HG03066 (cell line): ENCODE measurements around the gene SFN.
"Not testable (repeated sequence)": the region's sequence is repeated elsewhere in the genome, so short reads cannot be mapped to it uniquely, and the experiment has no call there.

Source experiments
- ATAC-seq: cut with Tn5 transposase; IDR thresholded peaks from one replicate; pipeline ENCODE4 v1.9.1; 2021; ENCODE audit warnings: low read depth; ENCODE audit not compliant: unreplicated experiment

Gene SFN

DNA sequence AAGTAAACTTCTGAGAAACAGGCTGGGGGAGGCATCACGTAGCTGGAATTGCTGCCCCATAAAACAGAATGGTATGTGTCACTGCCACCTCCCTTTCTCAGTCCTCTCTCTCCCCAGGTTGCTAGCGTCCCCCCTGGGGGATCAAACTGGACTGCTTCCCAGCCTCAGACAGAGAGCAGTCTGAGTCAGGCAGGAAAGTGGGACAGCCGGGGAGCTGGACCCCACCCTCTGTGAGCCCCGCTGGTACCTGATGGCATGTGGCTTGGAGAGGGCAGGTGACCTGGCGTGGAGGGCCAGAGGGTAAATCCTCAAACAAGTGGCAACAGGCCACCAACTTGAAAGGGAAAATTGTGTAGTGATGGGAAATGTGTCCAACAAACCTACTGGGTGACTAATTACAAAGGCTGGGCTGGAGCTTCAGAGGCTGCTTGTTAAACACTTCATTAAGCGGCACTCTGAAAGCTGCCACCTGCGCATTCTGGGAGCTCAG, 1.0 kb upstream of the SFN start:
- no peak for ATAC-seq

DNA sequence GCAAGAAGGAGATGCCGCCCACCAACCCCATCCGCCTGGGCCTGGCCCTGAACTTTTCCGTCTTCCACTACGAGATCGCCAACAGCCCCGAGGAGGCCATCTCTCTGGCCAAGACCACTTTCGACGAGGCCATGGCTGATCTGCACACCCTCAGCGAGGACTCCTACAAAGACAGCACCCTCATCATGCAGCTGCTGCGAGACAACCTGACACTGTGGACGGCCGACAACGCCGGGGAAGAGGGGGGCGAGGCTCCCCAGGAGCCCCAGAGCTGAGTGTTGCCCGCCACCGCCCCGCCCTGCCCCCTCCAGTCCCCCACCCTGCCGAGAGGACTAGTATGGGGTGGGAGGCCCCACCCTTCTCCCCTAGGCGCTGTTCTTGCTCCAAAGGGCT, 732 bp downstream of the SFN start:
- ATAC-seq: no peak

DNA sequence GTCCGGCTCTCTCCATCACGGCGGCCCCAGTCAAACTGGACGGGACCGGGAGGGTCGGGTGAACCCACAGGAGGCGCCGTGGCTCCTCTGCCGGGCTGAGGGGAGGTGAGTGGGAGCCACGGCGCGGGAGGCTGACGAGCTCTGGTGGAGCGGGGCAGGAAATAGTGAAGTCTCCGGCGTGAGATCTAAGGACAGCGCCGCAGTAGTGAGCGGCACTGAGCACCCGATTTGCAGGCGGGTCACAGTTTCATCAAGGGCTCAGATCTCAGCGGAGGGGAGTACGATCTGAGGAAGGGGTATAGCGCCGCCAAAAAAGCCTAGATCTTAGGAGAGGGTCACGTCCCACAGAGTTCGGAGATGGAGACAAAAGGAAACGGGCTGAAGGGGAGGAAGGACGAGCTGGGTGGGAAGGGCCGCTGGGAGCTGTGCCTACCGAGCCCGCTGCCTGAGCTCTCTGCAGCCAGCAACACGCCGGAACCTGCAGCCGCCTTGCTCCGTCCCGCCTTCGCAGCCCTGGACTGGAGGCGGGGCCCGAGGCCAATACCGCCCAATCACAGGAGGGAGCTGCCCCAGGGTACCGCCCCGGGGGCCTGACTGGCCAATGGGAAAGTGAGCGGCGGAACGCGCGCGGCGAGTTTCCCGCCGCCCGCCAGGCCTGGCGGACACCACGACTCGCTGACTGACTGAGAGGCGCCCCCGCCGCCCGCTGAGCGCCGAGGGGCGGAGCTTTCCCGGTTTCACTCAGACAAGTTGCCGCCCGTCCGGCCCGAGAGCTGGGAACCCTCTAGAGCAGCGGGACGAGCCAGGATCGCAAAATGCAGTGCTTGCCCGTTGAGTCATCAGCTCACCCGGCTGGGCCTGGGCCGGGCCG, 1.9 kb downstream of the SFN start:
- peak; percentile 91 for ATAC-seq

DNA sequence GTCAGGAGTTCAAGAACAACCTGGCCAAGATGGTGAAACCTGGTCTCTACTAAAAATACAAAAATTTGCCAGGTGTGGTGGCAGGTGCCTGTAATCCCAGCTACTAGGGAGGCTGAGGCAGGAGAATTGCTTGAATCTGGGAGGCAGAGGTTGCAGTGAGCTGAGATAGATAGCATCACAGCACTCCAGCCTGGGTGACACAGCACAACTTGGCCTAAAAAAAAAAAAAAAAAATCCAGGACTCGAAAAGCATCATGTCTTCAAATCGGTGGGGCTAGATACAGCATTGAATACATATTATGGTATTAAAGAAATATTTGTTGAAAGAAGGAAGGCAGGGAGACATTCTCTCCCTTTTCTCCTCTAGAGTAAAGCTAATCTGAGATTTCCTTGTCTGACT, 10.1 kb downstream of the SFN start:
- ATAC-seq: not testable (repeated sequence)

DNA sequence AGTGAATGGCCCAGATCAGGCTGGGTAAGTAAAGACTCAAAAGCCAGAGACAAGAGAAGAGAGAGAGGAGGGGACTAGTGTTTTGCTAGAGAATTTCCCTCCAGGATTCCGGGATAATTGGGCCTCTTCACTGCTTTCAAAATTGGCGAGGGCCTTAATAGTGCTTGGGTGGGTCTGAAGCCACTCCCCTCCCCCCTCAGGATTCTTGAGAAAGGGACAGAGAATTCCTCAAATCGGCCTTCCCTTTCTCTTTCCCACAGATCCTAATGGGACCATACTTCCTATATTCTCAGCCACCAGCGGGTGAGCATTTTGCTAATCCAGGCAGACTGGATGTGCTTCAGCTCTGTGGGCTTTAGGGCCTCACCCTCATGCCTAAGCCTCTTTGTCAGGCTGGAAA, 11.9 kb downstream of the SFN start:
- ATAC-seq: no peak

DNA sequence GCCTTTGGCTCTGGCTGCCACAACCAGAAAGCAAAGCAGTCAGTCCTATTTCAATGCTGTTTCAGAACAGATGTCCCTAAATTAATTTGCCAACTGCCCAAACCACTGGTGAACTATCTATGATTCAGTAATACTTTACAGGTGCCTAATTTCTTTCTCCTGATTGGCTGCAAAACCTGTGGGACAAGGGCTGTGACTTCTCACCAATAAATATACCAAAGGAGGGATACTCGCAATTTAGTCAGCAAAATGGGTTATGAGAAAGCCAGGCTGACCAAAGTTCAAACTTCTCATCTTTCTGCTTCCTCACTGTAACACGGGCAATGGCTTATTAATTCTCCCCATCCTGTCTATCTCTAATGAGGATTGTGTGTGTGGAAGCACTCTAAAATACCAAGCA, 14.4 kb downstream of the SFN start:
- ATAC-seq: no peak

DNA sequence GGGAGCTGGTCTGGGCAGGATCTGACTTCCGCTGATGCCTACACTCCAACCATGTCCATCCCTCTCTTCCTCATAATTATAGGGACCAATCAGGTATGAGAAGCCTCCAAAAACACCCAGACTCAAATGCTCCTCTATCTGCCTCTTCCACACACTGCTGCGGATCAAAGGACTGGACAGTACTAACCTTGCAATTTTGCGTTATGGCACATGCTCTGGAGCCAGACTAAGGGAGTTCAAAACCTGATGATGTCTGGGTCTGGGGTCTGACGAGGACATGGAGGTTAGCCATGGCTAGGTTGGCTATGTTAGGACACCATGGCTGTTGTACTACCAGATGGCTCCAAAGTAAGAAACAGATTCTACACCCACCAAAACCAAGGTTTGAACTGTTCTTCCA, 16.8 kb downstream of the SFN start:
- ATAC-seq: no peak

DNA sequence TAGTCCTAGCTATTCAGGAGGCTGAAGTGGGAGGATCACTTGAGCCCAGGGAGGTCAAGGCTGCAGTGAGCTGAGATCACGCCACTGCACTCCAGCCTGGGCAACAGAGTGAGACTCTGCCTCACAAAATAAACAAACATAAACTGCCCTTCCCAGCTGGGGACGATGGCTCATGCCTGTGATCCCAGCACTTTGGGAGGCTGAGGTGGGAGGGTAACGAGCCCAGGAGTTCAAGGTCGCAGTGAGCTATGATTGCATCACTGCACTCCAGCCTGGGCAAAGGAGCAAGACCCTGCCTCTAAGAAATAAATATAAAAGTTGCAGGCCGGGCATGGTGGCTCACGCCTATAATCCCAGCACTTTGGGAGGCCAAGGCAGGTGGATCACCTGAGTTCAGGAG, 18.7 kb downstream of the SFN start:
- not testable (repeated sequence) for ATAC-seq

DNA sequence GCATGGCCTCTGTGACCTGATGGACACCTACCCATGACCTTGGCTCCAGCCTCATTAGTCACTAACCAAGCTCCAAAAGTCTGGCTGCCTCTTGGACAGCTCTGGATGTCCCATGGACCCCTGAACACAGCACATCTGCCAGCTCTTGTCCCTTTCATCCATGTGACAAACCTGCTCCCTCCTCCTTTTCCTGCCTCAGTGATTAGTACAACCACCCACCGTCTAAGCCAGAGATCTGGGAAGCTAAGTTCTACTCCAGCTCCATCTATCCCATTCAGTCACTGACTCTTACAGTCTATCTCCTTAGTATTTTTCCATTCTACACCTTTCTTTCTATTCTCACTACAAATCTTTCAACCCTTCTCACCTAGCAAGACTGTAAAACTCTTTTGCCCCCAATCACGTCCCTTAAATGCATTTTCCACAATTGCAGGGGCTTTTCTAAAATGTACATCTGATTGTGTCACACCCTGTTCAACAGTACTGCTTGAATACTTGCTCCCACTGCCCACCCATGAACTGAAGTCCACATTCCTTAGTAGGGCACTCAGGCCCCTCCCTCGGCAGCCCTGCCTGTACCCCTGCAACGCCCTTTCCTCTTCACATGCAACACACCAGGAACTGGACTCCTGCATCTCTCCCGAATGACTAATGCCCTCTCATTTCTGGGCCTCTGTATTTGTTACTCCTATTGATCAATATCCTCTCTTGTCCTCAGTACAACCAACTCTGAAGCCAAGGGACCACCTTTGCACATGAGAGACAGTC, 19.9 kb downstream of the SFN start:
- no peak for ATAC-seq

DNA sequence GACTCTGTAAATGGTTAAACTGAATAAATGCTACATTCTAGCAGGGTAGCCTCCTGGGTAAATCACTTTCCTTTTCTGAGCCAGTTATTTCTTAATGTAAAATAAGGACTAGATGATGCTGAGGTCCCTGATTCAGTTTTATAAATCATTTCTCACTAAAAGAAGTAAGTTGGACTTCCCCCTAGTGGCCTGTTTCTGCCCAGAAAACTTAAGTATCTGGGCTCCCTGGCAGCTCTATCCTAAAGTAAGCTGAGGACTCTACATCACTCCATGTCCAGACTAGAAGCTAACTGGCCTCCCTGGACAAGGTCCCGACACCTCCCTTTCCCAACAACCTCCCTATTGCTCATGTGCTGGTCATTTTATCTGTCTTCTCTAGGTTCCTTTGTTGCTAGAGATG, 24.2 kb downstream of the SFN start:
- ATAC-seq: no peak

DNA sequence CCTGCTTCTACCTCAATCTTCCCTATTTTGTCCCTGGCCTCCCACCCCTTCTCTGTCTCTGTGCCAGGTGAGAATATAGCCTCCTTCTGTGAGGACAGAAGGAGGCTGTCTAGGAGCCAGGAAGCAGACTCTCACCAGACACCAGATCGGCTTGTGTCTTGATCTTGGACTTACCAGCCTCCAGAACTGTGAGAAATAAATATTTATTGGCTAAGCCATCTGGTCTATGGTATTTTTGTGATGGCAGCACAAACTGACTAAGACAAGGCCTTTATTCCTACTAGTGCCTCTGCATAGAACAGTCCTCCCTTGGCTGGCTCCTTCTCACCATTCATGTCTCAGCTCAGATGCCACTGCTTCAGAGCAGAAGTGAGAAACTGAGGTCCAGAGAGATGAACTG, 25.3 kb downstream of the SFN start:
- no peak for ATAC-seq

DNA sequence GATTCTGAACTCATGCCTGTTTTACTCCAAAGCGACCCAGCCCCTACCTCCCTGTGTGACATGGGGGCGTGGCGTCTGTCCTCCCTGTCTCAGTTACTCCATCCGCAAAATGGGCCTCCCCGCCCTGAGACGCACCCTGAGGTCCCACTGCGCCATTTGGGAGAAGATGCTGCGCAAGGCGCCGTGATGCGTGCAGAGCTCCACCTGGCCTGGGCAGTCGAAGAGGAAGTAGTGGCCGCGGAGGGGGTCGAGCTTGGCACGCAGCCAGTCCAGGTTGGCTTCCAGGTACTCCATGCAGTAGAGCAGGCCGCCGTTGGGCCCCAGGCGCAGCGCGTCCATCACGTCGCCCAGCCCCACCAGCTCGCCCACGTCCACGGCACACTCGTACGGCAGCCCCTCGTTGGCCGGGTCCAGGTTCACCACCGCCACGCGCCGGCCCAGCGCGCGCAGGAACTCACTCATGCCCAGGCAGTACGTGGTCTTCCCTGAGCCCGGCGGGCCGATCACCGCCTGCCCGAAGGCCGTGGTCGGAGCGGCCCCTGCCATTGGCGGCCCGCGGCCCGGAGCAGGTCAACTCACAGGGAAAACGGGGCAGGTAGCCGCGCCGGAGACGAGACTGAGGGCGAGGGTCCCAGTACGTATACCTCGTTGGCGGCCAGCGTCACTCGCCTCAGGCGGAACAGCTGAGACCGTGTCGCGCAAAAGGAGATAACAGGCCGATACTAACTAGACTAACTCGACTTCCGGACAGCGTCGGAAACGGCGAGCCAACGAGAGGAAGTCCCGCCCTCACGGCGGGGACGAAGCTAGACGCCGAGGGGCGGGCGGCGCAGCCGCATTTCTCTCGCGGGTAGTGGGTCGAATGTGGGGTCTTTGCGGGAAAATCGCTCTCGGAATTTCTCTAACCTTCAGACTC, 26.9 kb downstream of the SFN start, which contains the start of gene GPN2:
Gene GPN2 (minus strand): TSS at position 733 of the 916 bp plus-strand sequence. CDS start 187 bp downstream, at position 546.
- ATAC-seq: peak; percentile 92

DNA sequence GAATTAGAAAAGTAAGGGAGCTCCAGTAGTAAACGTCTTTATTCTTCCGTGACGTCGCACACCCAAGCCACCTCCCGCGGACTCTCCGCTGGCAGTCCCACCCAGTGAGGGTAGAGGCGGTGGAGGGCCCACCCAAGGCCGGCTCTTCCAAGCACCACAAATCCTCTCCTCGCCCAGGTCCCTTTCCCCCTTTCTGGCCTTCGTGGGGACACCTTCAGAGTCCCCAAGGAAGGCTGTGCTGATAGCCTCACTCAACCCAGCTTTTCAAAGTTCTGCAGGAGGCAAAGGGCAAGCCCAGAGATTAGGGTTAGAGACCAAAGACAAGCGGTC, 27.5 kb downstream of the SFN start:
- ATAC-seq: peak; percentile 23

DNA sequence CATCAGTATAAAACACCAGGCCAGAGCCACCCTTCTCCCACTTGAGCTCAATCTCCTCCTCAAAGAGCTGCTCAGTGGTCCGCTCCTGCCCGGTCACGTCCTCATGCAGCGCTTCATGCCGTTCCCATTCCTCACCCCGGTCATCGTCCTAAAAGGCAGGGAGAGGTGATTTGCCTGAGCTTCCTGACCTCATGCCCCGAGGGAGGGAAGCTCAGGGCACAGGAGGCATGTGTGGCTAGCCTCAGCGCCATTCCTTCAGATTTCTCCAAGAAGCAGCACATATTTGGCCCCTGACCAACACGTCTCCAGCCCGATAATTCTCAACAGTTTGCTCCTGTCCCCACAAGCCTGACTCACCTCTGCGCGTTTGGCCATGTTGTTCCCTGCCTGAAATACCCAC, 31.3 kb downstream of the SFN start:
- no peak for ATAC-seq

DNA sequence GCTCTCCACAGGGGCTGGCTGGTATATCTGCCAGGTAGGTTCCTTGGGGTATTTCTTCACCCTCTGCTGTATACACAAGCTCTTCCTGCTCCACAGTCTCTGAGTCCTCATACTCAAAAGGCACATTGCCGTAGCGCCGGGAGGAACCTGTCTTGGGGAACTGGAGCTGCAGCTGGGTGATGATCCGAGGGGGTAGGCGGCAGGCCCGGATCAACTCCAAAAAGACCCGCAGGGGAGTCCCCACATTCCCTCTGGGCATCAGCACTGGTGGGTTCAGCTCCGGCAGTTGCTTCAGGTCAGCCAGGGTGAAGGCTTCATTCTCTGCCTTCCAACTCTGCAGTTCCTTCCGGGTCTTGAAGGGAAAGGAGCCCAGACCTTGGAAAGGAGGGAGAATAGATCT, 34.4 kb downstream of the SFN start:
- ATAC-seq: no peak

DNA sequence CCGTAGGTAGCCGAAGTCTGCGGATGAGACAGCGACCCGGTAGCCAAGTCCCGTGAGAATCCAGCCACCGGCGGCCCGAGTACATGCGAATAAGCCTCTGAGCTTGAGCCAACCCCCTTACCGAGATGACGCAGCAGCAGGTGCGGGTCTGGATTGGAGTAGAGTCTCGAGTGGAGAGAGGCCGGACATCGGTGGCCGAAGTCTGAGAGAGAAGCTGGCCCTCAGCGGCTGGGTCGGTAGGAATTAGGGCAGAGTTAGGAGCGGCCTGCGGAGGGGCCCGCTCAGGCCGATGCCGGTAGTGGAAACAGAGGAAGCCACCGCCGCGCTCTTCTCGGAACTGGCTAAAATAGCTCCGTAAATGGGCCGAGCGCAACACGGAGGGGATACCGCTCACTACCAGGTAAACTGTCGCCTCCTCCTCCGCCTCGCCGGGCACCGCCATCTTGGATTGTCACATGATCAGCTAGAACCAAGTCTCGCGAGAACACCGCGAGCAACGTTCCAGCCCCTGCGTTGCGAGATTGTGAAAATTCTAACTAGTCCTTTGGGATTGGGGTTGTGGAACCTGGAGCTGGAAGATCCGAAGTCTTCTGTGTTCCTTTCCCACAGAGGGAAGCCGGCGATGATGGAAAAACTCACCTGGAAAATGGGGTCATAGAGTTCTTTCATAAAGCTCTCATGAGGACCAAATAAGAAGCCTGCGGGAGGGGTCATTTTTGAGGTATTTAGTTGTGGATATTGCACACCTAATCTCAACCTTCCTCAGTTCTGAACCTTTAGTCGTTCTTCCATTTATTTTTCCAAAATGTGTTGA, 37.3 kb downstream of the SFN start, which contains the start of gene GPATCH3:
Gene GPATCH3 (minus strand): TSS at position 467 of the 814 bp plus-strand sequence. CDS start 25 bp downstream, at position 442.
- ATAC-seq: peak; percentile 76

DNA sequence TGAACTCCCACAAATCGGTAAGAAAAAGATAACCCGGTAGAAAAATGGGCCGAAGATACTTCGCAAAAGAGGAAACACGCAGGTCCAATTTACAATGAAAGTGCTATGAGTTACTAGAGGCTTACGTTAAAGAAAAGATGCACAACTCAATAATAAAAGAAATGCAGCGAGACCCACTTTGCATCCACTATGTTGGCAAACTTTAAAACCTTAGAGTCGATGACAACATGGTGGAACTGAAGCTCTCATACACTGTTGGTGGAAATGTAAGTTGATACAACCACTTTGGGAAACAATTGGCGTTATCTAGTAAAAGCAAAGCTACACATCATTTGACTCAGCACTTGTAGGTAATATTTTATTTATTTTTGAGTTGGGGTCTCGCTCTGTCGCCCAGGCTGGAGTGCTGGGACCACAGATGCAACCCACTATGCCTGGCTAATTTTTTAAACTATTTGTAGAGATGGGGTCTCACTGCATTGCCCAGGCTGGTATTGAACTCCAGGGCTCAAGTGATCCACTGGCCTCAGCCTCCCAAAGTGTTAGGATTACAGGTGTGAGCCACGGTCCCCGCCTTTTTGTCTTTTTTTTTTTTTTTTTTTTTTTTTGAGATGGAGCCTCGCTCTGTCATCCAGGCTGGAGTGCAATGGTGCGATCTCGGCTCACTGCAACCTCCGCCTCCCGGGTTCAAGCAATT, 38.0 kb downstream of the SFN start:
- ATAC-seq: no peak

DNA sequence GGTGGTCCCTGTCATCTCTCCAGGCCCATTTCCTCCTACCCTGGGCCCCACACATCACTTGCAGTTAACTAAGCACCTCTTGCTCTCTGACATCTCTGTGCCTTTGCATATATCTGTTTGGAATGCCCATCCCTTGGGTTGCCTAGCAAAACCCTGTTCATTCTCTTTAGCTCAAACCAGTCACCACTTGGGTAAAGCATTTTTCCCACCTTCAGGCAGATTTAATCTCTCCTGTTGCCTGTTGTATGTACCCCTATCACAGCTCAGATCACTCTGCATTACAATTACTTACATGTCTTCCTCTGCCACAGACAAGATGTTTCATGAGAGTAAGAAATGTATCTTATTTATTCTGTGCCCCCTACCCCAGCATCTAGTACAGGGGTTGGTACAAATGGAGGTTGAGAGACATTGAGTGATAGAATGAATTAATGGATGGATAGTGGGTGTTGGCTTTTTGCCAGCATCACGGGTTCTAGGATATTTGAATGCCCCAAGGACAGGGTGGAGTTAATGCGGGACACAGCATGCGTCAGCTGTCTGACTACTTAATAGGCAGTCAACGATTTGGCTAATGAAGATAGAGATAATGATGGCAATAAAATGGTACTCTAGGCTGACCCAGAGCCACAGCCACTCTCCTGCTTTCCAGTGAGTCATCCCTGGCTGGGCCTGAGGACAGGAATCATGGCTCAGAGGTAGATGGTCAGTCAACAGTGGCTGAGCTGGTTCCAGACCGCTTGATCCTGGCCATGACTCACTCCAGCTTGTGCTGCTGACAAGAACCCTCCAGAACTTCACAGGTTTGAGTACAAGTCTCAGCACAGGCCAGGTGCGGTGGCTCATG, 44.3 kb downstream of the SFN start:
- no peak for ATAC-seq
